Upper lobe of right lung (tissue), 1 donor: Measurements from ENCODE around the gene TAB3. TPM values are rescaled to one million over a fixed set of nuclear protein-coding genes. Genes with fewer than 3 reads are reported as not detected.

Experiments
- ATAC-seq: fragments of 200-7000 bp; cut with Tn5 transposase; one replicate; pipeline ENCODE4 v1.9.1; 2020; ENCODE audit warnings: mild to moderate bottlenecking, moderate library complexity
- DNase-seq: peaks from one replicate; pipeline ENCODE4 v3.0.0-alpha.2; 2020
- H3K27ac ChIP-seq: fragments of 200-600 bp; one replicate; pipeline ENCODE4 v1.8.0; 2022
- H3K27me3 ChIP-seq: fragments of 200-600 bp; one replicate; pipeline ENCODE4 v1.8.0; 2022; ENCODE audit warnings: mild to moderate bottlenecking
- H3K36me3 ChIP-seq: fragments of 200-600 bp; one replicate; pipeline ENCODE4 v1.8.0; 2022
- H3K4me1 ChIP-seq: fragments of 200-600 bp; one replicate; pipeline ENCODE4 v1.8.0; 2022
- H3K4me3 ChIP-seq: fragments of 200-600 bp; one replicate; pipeline ENCODE4 v1.8.0; 2022; ENCODE audit warnings: mild to moderate bottlenecking
- H3K9me3 ChIP-seq: fragments of 200-600 bp; one replicate; pipeline ENCODE4 v1.8.0; 2022
- CTCF ChIP-seq: fragments of 200-600 bp; IDR thresholded peaks from one replicate; pipeline ENCODE4 v1.8.0; 2022; ENCODE audit warnings: antibody characterized with exemption
- intact Hi-C: fragments of 100-400 bp; cut with DNase I; formaldehyde crosslinking; loops from one replicate; pipeline ENCODE4 v1.11.0; 2022
- total RNA-seq: library from RNA; stranded (reverse); fragmentation: NEBNext Ultra II Directional; extraction: Animal tissue kit (Norgen Biotek cat#: 25700); gene quantifications from one replicate; pipeline ENCODE4 v1.2.1, GENCODE V29; 2021
- donor health status: DM: no; HTN: yes; CAD: no; lungs with severe emphysema.

The TAB3 gene
- total RNA-seq, 1 donor from 2014 or later = 21.9 TPM

GRCh38 chrX:30830326-30830943 lies 58.6 kb downstream of the TAB3 start:
- no peaks in the 10 kb centered on the region for H3K9me3 ChIP-seq
- TF ChIP-seq CTCF = no peak
- H3K27ac ChIP-seq = no peak overlapping the region
- ATAC-seq (no peak), DNase-seq (no peak)
- H3K4me3 ChIP-seq = no peak overlapping the region
- H3K27me3 ChIP-seq = no peaks in the 10 kb centered on the region
- H3K4me1 ChIP-seq = no peaks in the 10 kb centered on the region
- no peaks in the 10 kb centered on the region for H3K36me3 ChIP-seq
- intact Hi-C loops = no loop called here

DNA sequence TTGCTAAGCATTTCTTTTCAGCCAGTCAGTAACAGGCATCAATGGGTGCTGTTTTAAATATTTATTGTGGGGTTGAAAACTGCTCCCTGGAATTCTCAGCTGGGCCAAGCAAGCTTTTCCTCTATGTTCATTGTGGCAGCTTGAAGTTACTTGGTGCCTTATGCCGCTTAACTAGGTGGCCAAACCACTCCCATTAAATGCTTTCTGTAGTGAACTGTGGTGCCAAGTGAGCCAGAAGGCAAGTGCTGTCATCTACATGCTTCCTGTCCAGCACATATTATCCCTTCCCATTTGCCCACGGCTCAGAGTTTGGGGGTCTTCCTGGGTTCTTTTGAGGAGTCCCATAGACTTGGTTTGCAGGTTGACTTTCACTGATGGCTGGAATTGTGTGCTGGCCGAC lies 64.8 kb downstream of the TAB3 start:
- Histone ChIP-seq H3K27ac (no peak overlapping the region), H3K36me3 (no peaks in the 10 kb centered on the region), H3K4me1 (no peaks in the 10 kb centered on the region), H3K9me3 (no peaks in the 10 kb centered on the region), H3K4me3 (no peak overlapping the region), H3K27me3 (no peaks in the 10 kb centered on the region)
- intact Hi-C loops = no loop called here
- DNase-seq = no peak
- no peak for ATAC-seq
- no peak for TF ChIP-seq CTCF

- no peaks in the 10 kb centered on the region for H3K27me3 ChIP-seq
- no peak for TF ChIP-seq CTCF
- no peak for ATAC-seq
- no peaks in the 10 kb centered on the region for H3K36me3 ChIP-seq
- no peak overlapping the region for H3K27ac ChIP-seq
- intact Hi-C loops = no loop called here
- no peak for DNase-seq
- H3K4me3 ChIP-seq = no peak overlapping the region
- no peaks in the 10 kb centered on the region for H3K4me1 ChIP-seq
- no peaks in the 10 kb centered on the region for H3K9me3 ChIP-seq
Measured at GRCh38 chrX:30822764-30823163, 66.3 kb downstream of the TAB3 start.

- no peak for TF ChIP-seq CTCF
- intact Hi-C loops = no loop called here
- Histone ChIP-seq H3K4me3 (no peak overlapping the region), H3K36me3 (no peaks in the 10 kb centered on the region), H3K27ac (no peak overlapping the region), H3K27me3 (no peaks in the 10 kb centered on the region), H3K9me3 (no peaks in the 10 kb centered on the region), H3K4me1 (no peaks in the 10 kb centered on the region)
- ATAC-seq = no peak
- no peak for DNase-seq
Measured at GRCh38 chrX:30822068-30822681, 66.9 kb downstream of the TAB3 start.

DNA sequence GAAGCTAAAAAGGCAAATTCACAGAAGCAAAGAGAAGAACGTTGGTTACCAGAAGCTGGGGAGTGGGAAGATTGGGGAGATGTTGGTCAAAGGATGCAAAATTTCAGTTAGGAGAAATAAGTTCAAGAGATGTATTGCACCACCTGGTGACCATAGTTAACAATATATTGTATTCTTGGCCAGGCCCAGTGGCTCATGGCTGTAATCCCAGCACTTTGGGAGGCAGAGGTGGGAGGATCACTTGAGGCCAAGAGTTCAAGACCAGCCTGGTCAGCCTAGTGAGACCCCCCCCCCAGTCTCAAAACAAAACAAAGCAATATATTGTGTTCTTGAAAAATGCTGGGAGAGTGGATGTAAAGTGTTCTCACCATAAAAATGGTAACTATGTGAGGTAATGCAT lies 67.9 kb downstream of the TAB3 start:
- intact Hi-C loops = no loop called here

More for the DNA sequence above, 67.9 kb downstream of the TAB3 start:
- Histone ChIP-seq H3K9me3 (no peaks in the 10 kb centered on the region), H3K4me3 (no peak overlapping the region), H3K4me1 (no peaks in the 10 kb centered on the region), H3K27me3 (no peaks in the 10 kb centered on the region), H3K27ac (no peak overlapping the region), H3K36me3 (no peaks in the 10 kb centered on the region)
- ATAC-seq (no peak), DNase-seq (no peak)
- TF ChIP-seq CTCF = no peak
